HFFc6 (cell line): ENCODE results near the gene TP53AIP1. TPM values are rescaled to one million over a fixed set of nuclear protein-coding genes. Genes with fewer than 3 reads are reported as not detected.

ENCODE experiments used
- DNase-seq: peaks from one replicate; pipeline ENCODE4 v3.0.0-alpha.2; 2018
- H3K27ac Mint-ChIP-seq: 2 replicates; pipeline ENCODE4 v1.8.0; 2020; ENCODE audit warnings: mild to moderate bottlenecking, mixed read lengths
- H3K27me3 Mint-ChIP-seq: 2 replicates; pipeline ENCODE4 v1.8.0; 2021; ENCODE audit warnings: mild to moderate bottlenecking, moderate library complexity, mixed read lengths; ENCODE audit not compliant: insufficient read depth
- H3K36me3 Mint-ChIP-seq: 2 replicates; pipeline ENCODE4 v1.8.0; 2021; ENCODE audit warnings: low read depth, mixed read lengths
- H3K4me1 Mint-ChIP-seq: 2 replicates; pipeline ENCODE4 v1.8.0; 2020; ENCODE audit warnings: low read depth, mixed read lengths
- H3K4me3 Mint-ChIP-seq: 2 replicates; pipeline ENCODE4 v1.8.0; 2020; ENCODE audit warnings: mild to moderate bottlenecking, moderate library complexity, mixed read lengths
- H3K9me3 Mint-ChIP-seq: 2 replicates; pipeline ENCODE4 v1.8.0; 2020; ENCODE audit warnings: mild to moderate bottlenecking, mixed read lengths
- CTCF ChIP-seq: fragments of 200-600 bp; sonication (generic); IDR thresholded peaks from 2 replicates; pipeline ENCODE4 v1.5.0; 2021; ENCODE audit warnings: antibody characterized with exemption, mild to moderate bottlenecking
- total RNA-seq, 6 experiments: library from RNA; stranded (reverse); fragmentation: NEBNext Ultra II Directional; extraction: Animal tissue kit (Norgen Biotek cat#: 25700); gene quantifications; 2 replicates in 1 of 6; 3 replicates in 5 of 6; pipeline ENCODE4 v1.2.3, GENCODE V29; 2021

TP53AIP1 gene
- total RNA-seq, 6 experiments from 2014 or later = not detected

GRCh38 chr11:128903248-128904061 lies 39.2 kb downstream of the TP53AIP1 start:
- DNase-seq = no peak
- Mint-ChIP-seq H3K27me3 (peaks cover 8% of the 10 kb centered on the region), H3K9me3 (no peaks in the 10 kb centered on the region), H3K4me1 (peaks cover 71% of the 10 kb centered on the region), H3K36me3 (no peaks in the 10 kb centered on the region), H3K27ac (no peak overlapping the region; the same call in 1 of the 2 replicates), H3K4me3 (peak overlapping the region; percentile 2; the same call in 1 of the 2 replicates)
- no peak for TF ChIP-seq CTCF

- H3K27me3 Mint-ChIP-seq = peaks cover 8% of the 10 kb centered on the region
- no peaks in the 10 kb centered on the region for H3K36me3 Mint-ChIP-seq
- DNase-seq = peak; percentile 67
- peak overlapping the region; percentile 13; the same call in 1 of the 2 replicates for H3K4me3 Mint-ChIP-seq
- H3K4me1 Mint-ChIP-seq = peaks cover 66% of the 10 kb centered on the region
- no peaks in the 10 kb centered on the region for H3K9me3 Mint-ChIP-seq
- no peak for TF ChIP-seq CTCF
- H3K27ac Mint-ChIP-seq = no peak overlapping the region
These were observed 40.1 kb downstream of the TP53AIP1 start for GRCh38 chr11:128902515-128903066.

GRCh38 chr11:128901653-128902514 lies 40.8 kb downstream of the TP53AIP1 start:
- no peak for DNase-seq
- no peak for TF ChIP-seq CTCF
- peaks cover 59% of the 10 kb centered on the region for H3K4me1 Mint-ChIP-seq
- no peak overlapping the region for H3K4me3 Mint-ChIP-seq
- H3K27me3 Mint-ChIP-seq = peaks cover 8% of the 10 kb centered on the region
- no peak overlapping the region for H3K27ac Mint-ChIP-seq
- H3K36me3 Mint-ChIP-seq = no peaks in the 10 kb centered on the region
- H3K9me3 Mint-ChIP-seq = no peaks in the 10 kb centered on the region

- peaks cover 8% of the 10 kb centered on the region for H3K27me3 Mint-ChIP-seq
- no peak for TF ChIP-seq CTCF
- no peak for DNase-seq
- no peak overlapping the region for H3K4me3 Mint-ChIP-seq
- peaks cover 56% of the 10 kb centered on the region for H3K4me1 Mint-ChIP-seq
- H3K27ac Mint-ChIP-seq = no peak overlapping the region
- no peaks in the 10 kb centered on the region for H3K9me3 Mint-ChIP-seq
- H3K36me3 Mint-ChIP-seq = no peaks in the 10 kb centered on the region
These were observed 42.2 kb downstream of the TP53AIP1 start for GRCh38 chr11:128900468-128900867.

GRCh38 chr11:128898580-128899344 lies 43.9 kb downstream of the TP53AIP1 start:
- Mint-ChIP-seq H3K4me3 (no peak overlapping the region), H3K27me3 (peaks cover 11% of the 10 kb centered on the region), H3K36me3 (no peaks in the 10 kb centered on the region), H3K27ac (no peak overlapping the region), H3K9me3 (no peaks in the 10 kb centered on the region), H3K4me1 (peaks cover 45% of the 10 kb centered on the region)
- no peak for TF ChIP-seq CTCF
- no peak for DNase-seq
